ENCODE measurements around the gene CHST15. TPM values are rescaled to one million over a fixed set of nuclear protein-coding genes. Genes with fewer than 3 reads are reported as not detected.

Gene CHST15
- total and polyA plus RNA-seq, 2 of the 8 experiments (the other 6 are each of a cell fraction or from before 2014, with no cell fraction given): 8.8 to 9.1 TPM

DNA sequence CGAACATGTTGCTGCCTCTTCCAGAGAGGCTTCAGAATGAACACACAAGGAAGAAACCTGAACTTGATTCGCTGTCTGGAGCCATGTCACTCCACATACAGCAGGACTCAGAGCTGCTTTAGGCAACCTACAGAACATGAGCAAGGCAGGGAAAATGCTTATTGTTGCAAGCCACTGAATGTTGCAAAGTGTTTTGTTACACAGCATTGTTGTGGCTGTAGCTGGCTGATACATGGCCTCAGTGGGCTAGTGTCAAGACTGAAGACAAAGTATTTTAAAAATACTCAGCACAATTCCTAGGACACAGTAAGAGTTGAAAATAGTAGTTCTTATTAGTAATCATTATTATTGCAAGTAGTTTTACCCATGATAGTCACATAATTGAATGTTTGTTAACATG is 3.1 kb upstream of the CHST15 start (continued):
- TF ChIP-seq, protein P1, sequence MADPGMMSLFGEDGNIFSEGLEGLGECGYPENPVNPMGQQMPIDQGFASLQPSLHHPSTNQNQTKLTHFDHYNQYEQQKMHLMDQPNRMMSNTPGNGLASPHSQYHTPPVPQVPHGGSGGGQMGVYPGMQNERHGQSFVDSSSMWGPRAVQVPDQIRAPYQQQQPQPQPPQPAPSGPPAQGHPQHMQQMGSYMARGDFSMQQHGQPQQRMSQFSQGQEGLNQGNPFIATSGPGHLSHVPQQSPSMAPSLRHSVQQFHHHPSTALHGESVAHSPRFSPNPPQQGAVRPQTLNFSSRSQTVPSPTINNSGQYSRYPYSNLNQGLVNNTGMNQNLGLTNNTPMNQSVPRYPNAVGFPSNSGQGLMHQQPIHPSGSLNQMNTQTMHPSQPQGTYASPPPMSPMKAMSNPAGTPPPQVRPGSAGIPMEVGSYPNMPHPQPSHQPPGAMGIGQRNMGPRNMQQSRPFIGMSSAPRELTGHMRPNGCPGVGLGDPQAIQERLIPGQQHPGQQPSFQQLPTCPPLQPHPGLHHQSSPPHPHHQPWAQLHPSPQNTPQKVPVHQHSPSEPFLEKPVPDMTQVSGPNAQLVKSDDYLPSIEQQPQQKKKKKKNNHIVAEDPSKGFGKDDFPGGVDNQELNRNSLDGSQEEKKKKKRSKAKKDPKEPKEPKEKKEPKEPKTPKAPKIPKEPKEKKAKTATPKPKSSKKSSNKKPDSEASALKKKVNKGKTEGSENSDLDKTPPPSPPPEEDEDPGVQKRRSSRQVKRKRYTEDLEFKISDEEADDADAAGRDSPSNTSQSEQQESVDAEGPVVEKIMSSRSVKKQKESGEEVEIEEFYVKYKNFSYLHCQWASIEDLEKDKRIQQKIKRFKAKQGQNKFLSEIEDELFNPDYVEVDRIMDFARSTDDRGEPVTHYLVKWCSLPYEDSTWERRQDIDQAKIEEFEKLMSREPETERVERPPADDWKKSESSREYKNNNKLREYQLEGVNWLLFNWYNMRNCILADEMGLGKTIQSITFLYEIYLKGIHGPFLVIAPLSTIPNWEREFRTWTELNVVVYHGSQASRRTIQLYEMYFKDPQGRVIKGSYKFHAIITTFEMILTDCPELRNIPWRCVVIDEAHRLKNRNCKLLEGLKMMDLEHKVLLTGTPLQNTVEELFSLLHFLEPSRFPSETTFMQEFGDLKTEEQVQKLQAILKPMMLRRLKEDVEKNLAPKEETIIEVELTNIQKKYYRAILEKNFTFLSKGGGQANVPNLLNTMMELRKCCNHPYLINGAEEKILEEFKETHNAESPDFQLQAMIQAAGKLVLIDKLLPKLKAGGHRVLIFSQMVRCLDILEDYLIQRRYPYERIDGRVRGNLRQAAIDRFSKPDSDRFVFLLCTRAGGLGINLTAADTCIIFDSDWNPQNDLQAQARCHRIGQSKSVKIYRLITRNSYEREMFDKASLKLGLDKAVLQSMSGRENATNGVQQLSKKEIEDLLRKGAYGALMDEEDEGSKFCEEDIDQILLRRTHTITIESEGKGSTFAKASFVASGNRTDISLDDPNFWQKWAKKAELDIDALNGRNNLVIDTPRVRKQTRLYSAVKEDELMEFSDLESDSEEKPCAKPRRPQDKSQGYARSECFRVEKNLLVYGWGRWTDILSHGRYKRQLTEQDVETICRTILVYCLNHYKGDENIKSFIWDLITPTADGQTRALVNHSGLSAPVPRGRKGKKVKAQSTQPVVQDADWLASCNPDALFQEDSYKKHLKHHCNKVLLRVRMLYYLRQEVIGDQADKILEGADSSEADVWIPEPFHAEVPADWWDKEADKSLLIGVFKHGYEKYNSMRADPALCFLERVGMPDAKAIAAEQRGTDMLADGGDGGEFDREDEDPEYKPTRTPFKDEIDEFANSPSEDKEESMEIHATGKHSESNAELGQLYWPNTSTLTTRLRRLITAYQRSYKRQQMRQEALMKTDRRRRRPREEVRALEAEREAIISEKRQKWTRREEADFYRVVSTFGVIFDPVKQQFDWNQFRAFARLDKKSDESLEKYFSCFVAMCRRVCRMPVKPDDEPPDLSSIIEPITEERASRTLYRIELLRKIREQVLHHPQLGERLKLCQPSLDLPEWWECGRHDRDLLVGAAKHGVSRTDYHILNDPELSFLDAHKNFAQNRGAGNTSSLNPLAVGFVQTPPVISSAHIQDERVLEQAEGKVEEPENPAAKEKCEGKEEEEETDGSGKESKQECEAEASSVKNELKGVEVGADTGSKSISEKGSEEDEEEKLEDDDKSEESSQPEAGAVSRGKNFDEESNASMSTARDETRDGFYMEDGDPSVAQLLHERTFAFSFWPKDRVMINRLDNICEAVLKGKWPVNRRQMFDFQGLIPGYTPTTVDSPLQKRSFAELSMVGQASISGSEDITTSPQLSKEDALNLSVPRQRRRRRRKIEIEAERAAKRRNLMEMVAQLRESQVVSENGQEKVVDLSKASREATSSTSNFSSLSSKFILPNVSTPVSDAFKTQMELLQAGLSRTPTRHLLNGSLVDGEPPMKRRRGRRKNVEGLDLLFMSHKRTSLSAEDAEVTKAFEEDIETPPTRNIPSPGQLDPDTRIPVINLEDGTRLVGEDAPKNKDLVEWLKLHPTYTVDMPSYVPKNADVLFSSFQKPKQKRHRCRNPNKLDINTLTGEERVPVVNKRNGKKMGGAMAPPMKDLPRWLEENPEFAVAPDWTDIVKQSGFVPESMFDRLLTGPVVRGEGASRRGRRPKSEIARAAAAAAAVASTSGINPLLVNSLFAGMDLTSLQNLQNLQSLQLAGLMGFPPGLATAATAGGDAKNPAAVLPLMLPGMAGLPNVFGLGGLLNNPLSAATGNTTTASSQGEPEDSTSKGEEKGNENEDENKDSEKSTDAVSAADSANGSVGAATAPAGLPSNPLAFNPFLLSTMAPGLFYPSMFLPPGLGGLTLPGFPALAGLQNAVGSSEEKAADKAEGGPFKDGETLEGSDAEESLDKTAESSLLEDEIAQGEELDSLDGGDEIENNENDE (IDR thresholded peaks at IDR 0.05; ENCODE audit: insufficient replicate concordance, low read length): no peak
- TF ChIP-seq, protein P2, sequence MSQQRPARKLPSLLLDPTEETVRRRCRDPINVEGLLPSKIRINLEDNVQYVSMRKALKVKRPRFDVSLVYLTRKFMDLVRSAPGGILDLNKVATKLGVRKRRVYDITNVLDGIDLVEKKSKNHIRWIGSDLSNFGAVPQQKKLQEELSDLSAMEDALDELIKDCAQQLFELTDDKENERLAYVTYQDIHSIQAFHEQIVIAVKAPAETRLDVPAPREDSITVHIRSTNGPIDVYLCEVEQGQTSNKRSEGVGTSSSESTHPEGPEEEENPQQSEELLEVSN (IDR thresholded peaks at IDR 0.05): no peak
- TF ChIP-seq SRF (IDR thresholded peaks at IDR 0.05; ENCODE audit: low read depth, low read length) (no peak), KDM1A (IDR thresholded peaks at IDR 0.05; ENCODE audit: borderline replicate concordance, low read length) (no peak), NRF1 (IDR thresholded peaks at IDR 0.05; ENCODE audit: low read depth, low read length) (no peak)
